HG02981 (cell line): Measurements from ENCODE around the gene IL24.

Source experiments
- ATAC-seq: cut with Tn5 transposase; IDR thresholded peaks from one replicate; pipeline ENCODE4 v1.9.1; 2021; ENCODE audit warnings: mild to moderate bottlenecking, moderate library complexity; ENCODE audit not compliant: unreplicated experiment

Gene IL24

GRCh38 chr1:206903687-206904086 lies 6.4 kb downstream of the IL24 start:
- ATAC-seq = no peak

DNA sequence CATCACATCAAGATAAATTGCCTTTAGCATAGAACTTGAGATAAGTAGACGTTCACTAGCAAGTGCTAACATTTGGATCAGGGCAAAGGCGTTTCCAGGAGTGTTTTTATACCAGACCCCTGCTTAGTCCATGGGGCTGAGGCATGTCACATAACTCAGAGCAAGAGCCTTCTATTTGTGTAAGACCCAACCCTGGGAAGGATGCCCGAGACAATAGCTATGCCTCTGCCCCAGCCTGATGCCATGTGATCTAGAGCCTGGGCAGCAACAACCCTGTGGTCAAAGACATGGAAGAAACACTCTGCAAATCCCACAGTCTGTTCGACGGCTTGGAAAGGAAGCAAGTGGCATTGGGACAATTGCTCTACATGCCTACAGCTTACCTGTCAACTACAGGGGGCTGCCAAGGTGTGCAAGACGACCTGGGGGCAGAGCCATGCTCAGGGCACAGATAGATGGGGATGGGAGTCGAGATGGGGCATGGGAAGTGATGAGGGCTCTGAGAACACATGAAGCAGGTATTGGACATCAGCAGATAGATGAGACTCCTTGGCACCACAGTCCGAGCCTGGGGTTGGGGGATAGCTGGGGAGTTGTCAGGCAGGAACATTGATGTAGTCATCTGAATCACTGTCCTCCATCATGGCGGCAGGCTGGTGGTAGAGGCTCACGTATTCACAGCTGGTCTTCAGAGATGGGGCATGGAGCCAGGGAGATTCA lies 7.3 kb downstream of the IL24 start:
- ATAC-seq = no peak

GRCh38 chr1:206905295-206906164 lies 8.3 kb downstream of the IL24 start:
- no peak for ATAC-seq

DNA sequence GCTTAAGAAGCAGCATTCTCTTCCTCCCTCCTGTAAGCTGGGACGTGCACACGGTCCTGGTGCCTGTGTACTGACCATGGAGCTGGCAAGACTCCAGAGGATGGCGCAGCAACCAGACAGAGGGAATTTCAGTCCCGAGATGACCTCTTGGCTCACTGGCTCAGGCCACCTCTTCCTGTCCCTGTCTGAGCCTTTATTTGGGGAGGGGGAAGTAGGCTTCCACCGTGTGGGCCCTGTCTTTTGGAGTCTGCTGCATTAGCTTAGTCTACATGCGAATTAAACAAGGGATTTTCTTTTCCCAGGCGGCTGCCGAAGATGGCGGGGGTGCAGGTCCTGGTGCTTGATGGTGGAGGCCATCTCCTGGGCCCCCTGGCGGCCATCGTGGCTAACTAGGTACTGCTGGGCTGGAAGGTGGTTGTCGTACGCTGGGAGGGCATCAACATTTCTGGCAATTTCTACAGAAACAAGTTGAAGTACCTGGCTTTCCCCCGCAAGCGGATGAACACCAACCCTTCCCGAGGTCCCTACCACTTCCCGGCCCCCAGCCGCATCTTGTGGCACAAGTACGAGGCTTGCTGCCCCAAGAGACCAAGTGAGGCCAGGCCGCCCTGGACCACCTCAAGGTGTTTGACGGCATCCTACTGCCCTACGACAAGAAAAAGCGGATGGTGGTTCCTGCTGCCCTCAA lies 10.2 kb downstream of the IL24 start:
- ATAC-seq = no peak

GRCh38 chr1:206908038-206908437 lies 10.8 kb downstream of the IL24 start:
- ATAC-seq = no peak

- no peak for ATAC-seq
Measured at GRCh38 chr1:206909161-206909882, 12.1 kb downstream of the IL24 start.

- no peak for ATAC-seq
Measured at GRCh38 chr1:206909883-206910318, 12.7 kb downstream of the IL24 start.

DNA sequence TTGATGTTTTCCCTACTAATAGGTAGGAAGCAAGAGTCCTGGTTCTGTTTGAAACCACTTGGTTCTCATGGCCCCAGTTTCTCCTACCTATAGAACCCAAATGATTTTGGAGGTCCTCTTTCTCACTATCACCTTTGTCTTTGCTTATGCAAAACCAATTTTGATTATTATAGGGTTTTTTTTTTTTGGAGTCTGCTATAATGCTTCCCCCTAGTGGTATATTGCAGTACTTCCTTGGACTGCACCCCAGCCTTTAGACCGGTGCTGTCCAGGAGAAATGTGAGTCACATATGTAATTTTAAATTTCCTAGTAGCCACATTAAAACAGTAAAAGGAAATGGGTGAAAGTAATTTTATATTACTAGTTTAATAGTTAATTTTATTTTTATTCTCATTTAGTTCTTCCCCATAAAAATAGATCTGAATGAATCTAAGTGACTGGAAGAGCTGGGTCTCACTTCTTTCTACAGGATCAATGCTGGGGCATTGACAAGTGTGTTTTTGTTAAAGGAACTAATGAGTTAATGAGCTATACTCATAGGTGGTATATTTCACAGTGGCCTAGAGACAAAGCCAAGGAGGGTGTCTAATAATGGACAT lies 13.9 kb downstream of the IL24 start:
- ATAC-seq = no peak

DNA sequence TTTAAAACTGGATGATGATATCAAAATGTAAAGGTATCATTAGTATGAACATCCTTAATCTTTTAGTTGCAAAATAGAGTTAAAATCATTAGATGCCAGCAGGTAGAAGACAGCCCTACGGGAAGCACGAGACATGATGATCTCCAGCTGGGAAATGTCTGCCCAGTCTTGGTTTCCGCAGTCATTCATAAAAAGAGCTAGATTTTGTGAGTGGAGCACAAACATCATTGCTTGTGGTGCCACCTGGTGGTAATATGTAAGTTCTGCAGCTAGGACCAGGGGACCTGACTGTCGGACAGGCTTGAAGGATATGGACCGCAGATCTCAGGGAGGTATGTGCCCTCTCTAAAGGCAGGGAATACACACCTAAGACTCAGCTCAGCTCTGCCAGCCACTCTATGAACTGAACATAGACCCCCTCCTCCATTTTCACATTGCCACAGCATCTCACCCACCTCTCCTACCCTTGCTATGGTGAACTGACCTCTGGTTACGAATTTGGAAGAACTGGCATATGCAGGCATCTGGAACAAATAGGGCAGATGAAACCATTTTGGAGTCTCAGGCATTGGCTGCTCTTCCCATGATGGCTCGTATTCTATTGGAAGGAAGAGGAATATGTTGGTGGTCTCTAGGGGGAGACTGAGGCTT lies 15.3 kb downstream of the IL24 start:
- no peak for ATAC-seq

GRCh38 chr1:206913766-206914537 lies 16.7 kb downstream of the IL24 start:
- no peak for ATAC-seq

GRCh38 chr1:206915030-206915735 lies 17.9 kb downstream of the IL24 start:
- ATAC-seq = no peak

DNA sequence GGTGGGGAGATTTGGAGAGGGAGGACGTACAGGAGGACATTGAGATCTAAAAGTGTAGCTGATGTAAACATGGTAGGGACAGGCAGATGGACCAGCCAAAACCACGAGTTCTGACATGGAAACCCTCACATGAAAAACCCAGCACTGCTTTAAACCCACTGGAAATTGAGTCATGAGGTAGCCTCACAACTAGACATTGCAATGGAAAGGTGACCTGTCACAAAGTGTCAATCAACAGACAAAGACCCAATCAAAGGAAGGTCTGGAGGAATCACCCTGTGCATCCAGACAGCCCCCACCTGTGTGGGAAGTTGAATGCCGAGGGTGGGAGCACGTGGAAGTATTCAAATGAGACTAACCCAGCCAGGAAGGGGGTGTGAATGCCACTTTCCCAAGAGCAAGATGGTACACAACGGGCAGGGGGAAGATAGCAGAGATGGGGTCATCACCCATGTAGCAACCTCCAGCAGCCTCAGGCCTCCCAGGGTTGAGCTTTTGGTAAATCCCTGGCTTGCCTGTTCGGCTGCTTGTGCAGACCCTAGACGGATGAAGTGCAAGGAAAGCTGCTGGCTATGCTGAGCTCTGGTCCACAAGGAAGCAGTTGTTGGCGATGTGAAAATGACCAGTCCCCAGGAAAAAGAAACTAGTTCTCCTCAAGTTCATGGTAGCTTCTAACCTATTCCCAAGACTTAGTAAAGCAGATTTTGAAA lies 18.9 kb downstream of the IL24 start:
- ATAC-seq = no peak

DNA sequence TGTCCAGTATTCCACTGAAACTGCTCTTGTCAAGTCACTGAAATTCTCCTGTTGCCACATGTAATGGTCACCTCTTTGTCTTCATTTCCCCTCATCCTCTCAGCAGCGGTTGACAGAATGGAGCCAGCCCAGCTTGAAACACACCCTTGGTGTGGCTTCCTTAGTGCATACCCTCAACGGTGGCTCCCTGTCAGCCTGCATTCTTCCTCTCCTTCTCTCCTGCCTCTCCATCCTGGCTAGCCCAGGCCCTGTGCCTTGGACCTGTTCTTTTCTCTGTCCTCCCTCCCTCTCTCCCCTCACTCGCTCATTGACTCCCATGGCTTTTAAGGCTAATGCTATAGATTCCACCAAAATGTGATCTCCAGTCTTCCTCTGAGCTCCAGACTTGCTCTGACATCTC lies 20.8 kb downstream of the IL24 start:
- no peak for ATAC-seq

DNA sequence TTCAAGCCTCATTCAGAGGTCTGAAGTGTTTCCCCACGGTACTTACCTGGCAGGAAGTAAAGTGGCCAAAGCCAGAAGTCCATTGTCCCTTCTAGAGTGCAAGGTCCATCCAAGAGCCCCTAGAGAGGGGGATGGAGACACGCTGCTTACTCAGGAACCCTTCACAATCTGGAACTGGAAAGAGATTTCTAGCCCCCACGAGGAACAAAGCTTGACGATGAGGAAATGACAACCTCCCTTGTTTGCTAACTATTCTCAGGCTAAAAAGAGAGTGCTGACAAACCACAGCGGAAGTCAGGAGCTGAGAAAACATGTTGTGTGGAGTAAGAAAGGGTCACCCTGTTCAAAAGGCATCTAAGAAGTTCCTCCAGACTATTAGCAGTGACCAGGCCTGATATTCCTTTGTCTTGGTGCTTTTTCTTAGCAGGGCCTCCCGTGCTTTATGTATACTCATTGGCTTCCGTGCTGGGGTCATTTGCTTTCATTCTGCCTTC lies 24.6 kb downstream of the IL24 start, which contains the start of gene FCMR:
Gene FCMR (minus strand): TSS at position 170 of the 494 bp plus-strand sequence. CDS start 87 bp downstream, at position 83.
- no peak for ATAC-seq

GRCh38 chr1:206922524-206922923 lies 25.3 kb downstream of the IL24 start:
- no peak for ATAC-seq

DNA sequence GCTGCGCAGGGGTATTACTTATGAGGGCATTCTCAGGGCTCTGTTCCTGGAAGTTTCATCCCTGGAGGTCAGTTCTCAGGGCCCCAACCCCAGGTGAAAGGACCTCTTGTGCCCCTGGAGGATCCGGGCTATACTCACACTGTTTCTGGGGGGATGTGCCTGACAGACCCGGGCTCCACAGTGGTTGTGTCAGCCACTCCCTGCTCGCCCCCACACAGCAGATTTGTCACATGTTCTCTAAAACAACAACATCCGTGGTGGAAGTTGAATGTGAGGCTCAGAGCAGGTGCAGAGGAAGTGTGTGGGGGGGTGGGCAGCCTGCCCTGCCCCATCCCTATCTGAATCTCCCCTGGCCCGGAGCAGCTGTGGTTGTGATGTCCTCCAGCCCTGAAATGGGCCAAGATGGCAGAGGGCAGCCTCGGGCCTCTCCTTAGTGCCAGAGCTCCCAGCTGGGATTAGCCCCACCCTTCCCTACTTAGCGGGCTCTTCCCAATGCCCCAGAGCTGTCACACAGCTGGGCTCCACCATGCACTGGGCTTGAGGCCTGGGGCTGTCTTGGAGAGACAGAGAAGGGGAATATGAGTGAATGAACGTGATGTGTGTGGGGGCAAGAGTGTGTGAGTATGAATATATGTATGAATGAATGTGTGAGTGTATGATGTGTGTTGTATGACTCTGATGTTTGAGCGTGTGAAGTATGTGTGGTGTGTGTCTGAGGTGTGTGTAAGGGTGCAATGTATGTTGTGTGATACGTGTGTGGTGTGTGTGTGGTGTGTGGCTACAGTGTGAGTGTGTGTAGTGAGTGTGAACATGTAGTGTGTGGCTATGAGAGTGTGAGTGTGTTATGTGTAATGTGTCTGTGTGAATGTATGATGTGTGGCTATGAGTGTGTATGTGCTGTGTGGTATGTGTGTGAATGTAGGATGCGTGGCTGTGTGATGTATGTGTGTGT lies 26.0 kb downstream of the IL24 start:
- peak; percentile 46 for ATAC-seq
